ENCODE measurements around the gene TNFAIP8.

TNFAIP8 gene

DNA sequence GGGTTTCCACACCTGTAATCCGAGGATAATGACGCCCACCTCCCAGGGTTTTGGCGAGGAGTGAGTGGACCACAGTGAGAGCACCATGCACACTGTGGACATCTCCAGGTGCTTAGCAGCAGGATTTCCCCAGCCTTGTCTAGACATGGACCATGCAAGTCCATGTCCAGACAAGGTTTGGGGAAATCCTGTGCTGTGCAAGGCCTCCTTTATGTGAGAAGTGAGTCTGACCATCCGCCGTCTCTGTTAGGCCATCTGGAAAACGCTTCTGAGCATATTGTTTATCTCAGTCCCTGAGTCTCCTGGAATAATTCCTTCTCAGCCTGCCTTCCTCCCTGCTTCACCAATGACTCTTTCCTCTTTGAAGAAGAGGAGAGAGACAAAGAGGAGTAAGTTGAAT, 26.2 kb upstream of the TNFAIP8 start:
- DNase-seq: no peak

DNA sequence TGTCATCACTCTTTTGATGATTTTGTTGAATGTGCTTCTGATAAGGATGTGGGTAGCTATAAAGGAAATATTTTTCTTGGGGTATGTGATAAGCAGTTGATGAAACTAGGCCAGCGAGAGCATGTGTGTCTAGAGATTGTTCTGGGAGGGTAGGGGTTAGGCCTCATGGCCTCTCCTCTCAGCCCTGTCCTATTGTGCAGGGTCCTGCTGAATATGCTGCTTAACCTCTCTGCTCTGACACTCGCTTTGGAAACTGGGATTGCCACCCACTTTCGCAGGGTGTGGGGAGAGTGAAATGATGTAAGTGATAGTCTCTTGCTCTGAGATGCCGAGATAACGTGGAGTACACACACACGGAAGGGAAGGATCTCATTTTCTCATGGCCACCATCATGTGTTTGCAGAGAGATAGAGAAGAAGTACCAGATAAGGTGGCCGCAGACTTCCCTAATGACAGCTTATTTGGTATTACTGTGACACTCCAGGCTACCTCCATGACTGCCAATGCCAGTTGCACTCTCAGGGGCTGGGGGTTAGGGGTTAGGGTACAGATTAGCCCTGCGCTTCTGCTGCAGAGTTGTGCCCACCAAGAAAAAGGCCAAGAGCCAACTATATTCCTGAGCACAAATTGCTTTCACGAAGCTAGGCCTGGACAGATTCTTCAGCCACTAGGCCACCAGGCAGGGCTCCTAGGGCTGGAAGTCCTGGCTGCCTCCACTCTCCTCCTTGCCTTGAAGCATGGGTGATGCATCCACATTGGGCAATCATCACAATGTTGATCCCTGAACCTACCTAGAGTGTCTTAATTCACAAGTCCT, 25.2 kb upstream of the TNFAIP8 start:
- DNase-seq: no peak

DNA sequence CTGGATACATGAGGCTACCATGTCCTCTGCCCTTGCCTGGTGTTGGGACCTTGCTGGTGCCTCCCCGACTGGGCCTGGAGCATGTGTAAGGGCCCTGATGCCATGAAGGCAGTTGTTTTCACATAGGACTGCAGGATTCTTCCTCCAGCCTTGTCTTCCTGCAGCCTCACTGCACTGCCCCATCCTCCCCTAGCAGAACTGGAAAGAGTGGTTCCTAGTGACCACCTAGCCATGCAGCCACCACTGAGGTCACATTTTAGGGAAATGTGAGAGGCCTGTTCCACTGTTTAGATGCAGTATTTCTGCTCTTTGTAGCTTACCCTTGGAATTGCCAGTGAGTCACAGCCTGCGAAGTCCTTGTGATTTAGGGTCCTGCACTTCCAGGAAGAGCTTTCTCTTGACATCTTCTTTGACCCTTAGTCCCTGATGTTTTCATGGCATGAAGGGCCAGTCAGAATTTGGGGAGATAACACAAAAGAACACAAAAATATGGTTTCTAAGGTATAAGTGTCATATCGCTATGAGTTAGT, 24.2 kb upstream of the TNFAIP8 start:
- DNase-seq: no peak

DNA sequence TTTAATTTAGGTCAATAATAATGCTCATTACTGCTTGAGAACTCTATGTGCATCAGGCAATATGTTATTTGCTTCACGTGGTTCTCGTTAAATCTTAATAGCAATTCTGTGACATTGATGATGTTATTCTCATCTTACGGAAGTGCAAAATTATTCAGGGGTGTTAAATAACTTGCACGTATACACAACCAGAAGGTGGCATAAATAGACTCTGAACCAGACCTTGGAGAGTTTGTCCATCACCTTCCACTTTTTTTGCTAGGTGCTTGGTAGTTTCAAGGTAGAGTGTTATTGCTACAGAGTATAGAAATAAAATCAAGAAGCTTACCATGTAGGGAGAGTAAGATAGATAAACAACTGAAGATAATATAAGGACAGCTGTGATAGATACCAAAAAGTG, 23.6 kb upstream of the TNFAIP8 start:
- no peak for DNase-seq

DNA sequence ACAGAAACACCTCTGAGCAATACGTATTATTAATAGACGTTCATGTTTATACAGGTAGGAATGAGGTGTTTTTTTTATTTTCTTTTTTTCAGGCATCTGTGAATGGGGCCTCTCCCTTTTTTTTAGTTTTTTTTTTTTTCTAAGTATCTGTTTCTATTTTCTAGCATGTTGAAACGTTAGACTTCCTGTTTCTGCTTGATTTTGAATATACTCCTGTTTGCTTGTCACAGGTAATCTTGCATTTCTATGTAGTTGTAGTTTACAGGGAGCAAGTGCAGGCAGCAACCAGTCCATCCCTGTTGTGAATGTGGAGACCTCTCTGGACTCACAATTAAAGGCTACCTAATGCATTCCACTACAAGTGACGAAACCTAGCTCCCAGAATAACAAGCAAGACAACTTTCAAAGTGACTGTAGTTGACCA, 22.8 kb upstream of the TNFAIP8 start:
- no peak for DNase-seq

DNA sequence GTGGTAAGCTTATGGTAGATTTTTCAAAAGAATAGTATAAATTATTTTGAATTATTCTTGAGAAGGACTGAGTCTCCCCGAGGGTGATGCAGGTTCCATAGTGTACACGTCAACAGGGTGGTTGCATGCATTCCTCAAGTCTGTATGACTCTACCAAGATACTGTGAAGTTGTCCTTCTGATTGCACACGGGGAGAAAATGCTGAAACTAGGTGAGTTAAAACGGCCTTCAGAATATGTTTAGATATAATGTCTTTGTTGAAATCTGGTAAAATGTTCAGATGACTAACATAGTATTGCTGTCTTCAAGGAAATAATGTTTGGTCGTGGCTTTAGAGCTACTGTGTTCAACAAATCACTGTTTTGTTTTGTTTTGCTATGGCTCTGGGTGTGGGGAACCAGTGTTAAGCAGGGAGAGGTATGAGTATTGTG, 22.4 kb upstream of the TNFAIP8 start:
- DNase-seq: no peak

DNA sequence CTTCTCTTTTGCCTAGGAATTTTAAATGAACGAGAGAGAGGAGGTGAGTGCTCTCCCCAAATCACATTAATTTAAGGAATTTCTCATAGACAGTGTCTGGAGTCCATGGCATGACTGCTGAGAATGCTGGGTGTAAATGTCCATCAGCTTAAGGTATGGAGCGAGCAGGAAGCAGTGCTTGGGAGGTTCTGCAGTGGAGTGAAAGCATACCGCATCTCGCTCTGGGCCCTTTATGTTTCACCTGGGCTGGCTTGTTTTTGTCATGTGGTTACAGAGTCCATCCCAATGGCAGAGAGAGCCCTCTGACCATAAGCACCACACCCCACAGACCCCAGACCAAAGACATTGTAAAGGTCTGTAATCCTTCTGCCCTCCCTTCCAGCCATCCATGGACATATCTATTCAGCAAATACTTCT, 20.6 kb upstream of the TNFAIP8 start:
- peak; percentile 48 for DNase-seq

DNA sequence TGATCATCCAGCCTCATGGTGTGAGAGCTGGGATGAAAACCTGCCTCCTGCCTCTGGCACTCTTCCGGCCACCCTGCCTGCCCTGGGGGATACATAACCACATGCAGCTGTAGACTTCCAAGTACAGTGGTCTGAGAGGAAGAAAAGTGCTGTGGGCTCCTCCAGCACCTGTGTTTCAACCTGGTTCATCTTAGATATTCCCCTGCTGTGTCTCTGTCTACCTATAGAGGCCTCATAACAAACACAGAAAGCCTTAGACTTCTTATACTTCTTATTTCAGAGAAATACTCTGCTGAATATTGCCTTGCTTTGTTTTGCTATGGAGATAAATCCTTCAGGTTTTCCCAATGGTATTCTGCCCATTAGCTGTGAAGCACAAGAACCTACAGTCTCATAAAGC, 19.6 kb upstream of the TNFAIP8 start:
- no peak for DNase-seq

DNA sequence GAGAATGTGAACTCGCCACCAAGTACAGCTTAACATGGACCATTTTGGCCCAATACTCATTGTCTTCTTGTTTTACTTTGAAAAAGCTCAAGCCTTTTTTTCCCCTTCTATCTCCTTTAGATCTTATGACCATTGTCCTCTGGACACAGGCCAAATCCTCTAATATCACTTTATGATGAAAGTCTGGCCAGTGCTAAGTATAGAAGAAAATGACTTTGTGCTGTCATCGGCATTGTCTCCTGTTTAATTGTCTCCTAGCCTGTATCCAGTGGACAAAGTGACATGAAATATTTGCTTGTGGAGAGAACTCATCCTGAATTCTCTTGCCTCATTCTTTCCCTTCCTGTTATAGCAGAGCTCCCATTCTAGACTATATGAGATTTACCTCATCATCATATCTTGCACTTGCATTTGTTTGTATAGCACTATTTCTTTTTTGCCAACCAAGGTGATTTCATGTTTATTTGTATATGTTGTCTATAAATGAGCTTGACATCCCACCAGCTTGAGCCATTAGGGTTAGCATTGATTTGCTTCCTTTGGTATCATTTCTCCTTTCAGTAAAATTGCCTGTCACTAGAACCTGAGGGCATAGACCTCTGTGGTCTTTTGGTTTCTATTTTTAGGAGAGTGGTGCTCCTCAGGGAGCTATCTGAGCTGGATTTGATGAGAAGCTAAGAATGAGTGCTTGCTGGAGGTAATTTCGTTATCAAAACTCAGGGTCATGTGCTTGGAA, 18.8 kb upstream of the TNFAIP8 start:
- no peak for DNase-seq

DNA sequence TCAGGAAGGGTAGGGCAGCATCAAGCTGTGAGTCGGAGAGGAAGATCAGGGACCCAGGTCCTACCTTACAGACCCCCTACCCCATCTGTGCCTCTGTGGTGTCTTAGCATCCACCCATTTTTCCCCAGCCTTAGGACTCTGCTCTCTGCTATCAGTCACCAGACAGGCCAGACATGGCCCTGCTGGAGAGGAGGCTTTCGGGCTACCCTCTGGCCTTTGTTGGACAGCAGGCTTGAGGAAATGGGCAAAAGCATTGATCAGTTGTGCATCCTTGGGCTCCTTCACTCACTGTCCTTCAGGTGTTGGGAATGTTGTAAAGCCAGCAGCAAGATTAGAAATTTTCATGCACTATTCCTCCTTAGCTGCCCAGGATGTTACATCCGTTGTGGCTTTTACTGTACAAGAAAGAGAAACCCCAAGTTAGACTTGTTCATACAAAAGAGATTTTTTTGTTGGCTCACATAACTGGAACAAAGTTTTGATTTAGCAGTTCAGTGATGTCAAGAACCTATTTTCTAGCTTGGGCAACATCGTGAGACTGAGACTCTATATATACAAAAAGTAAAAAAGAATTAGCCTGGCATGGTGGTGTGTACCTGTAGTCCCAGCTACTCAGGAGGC, 17.4 kb upstream of the TNFAIP8 start:
- DNase-seq: peak; percentile 43

DNA sequence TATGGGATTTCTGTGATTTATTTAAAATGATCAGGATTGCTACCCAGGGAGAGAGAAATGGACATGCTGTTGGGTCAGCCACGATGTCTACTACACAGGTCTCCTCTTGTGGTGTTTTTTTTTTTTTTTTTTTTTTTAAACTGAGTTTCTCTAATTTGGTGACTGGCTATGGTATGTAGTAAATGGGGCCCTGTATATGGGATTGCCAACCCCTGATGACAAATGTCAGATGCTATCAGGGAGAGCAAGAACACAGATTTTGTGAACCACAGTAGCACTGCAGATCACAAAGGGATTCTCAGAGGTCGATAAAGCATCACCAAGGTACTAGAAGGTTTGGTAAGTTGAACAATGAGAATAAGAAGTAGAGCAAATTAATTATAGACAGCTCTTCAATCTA, 16.5 kb upstream of the TNFAIP8 start:
- no peak for DNase-seq

DNA sequence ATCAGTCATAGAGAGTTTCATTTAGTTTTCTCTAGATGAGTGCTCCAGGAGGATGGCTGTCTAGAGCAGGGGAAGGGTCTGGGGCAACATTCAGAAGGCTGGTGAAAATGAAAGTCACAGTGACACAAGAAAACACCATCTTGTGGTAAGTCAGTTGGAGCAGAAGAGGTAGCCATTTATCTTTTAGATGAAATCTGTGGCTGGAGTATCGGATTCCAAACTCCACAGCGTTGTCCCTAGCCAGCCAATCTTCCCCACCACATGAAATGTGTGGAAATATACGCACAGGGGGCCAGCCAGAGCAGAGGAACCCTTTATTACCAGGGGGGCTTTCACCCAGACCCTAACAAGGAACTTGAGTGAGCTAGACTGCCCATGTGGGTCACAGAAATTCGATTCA, 15.9 kb upstream of the TNFAIP8 start:
- no peak for DNase-seq

DNA sequence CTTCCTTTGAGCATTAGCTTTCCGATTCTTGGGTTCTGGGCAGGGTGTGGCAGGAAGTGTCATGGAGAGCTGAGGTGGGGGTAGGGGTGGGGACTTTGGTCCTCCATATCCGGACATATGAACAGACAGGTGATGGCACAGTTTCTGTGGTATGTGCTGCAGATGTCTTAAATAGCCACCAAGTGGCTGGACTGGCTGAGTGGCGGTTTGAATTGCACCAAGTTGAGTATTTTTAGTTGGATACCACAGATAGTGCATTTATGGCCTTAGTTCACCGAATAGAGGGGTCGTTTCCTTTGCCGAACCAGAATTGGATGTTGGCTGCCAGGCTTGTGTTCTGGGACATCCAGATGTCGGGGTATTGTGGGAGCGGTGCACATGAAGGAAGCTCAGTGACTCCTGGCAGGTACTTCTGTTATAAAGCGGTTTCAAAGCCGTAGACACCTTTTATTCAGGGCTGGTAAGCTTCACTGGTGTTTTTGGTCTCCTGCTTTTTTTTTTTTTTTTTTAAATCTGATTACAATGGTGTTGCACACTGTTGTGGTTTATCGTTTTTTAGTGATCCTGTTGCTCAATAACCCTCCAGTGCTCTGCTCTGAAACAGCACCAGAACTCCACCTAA, 15.1 kb upstream of the TNFAIP8 start:
- peak; percentile 45 for DNase-seq

DNA sequence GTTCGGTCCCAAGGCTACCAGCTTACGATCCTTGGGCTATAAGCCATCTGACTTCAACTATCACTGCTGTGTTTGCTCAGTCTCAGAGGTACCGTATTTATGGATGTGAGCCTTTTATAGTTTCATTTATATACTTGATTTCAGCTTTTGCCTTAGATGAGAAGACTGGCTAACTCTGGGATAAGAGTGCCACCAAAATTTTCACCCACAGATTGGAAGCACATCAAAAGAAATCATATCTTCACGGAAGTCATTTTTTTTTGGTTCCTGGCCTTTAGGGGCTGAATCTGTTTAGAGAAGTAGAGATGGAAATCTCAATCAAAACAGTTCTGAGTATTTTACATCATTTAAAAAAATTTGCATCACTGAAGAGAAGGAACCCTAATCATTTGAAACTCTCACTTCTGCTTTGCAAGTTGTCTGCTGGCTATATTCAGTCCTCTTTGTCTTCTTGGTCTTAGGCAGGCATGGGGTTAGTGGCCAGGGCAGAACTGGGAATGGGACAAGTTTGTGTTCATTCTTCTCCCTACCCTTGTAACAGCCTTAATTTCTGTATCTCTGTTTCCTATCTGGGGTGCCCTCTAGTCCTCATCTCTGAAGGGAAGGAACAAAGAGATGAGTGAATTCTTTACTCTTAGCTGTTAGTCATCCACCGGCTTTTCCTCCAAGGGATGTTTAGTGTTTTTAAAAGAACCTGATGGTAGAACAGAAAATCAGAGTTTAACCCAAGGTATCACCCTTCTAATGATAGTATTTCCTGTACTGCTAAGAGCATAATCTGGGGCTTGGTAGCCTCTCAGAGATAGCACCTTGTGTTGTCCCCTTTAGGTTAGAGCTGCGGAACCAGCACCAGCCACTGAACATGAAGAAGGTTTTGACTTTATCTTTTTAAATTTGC, 14.1 kb upstream of the TNFAIP8 start:
- no peak for DNase-seq

DNA sequence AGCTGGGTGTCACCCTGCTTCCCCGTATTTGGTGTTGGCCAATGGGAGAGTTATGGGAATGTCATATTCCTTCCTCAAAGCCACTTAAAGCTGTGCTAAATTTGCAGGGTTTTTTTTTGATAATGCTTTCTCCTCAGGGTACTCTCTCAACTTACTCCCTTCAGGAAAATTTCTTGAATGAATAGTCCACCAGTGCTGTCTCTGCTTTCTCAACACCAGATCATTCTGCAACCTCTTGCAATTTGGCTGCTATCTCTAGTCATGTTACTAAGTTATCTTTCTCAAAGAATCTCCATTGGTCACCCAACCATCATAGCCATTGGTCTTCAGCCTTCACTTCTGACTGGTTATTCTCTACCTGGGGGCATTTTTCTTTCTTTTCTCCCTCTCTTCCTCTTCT, 13.4 kb upstream of the TNFAIP8 start:
- no peak for DNase-seq

DNA sequence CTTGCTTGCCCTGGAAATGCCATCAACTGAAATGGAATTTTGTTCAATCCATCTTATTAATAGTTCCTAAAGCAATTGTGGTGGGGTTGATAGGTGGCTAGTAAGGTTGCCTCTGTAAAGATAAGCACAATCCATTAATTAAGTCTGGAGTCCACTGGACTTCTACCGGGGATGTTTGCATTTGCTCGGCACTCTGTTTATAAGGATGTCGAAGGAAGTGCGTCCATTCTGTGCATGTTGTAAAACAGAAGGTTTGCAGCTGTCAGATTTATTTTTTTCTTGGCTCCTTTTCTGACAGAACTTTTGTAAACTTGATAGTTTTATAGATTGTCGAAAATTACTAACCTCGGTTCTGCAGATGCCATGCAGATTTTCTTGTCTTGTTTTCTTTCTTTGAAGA, 12.8 kb upstream of the TNFAIP8 start:
- no peak for DNase-seq

DNA sequence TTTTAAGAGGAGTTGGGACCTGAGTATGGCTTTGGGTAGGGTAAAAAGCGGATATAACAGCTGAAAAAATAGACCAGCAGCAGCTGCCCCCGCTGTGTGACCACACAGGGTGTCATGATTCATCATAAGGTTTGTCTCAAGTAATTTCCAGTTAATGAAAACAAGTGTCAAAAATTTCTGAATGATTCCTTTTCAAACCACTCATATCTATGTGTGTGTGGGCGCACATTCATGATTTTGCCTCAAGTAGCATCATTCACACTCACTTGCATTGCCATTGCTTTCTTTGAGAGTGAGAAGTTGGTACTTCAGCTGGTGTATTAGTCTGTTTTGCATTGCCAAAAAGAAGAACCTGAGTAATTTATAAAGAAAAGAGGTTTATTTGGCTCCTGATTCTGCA, 12.1 kb upstream of the TNFAIP8 start:
- no peak for DNase-seq

DNA sequence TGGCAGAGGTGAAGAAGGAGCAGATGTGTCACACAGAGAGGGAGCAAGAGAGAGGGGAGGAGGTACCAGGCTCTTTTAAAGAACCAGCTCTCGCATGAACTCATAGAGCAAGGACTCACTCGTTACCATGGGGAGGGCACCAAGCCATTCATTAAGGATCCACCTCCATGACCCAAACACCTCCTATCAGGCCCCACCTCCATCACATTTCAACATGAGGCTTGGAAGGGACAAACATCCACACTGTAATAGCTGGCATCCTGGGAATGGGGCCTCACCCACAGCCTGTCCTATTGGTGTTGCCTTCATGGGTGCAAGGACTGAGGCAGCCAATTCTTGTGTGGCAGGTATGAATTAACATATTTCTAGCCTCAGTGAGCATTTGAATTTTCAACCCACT, 11.6 kb upstream of the TNFAIP8 start:
- DNase-seq: no peak

DNA sequence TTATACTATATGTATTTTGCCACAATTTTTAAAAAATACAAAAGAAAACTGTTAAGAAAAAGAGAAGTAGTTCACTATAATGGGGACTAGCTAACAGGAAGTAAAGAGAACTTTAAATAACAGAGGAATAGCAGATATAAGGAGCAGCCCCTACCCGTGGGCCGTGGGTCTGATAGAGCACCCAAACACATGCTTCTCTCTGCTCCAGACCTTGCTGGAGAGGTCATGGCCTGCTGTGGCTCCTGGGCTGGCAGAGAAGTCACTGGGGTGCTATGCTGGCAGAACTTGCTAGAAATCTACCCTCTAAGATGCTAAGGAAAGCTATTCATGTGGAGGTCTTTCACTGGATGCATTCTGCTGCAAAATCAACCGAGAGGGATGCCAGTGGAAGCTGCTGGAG, 10.0 kb upstream of the TNFAIP8 start:
- no peak for DNase-seq

DNA sequence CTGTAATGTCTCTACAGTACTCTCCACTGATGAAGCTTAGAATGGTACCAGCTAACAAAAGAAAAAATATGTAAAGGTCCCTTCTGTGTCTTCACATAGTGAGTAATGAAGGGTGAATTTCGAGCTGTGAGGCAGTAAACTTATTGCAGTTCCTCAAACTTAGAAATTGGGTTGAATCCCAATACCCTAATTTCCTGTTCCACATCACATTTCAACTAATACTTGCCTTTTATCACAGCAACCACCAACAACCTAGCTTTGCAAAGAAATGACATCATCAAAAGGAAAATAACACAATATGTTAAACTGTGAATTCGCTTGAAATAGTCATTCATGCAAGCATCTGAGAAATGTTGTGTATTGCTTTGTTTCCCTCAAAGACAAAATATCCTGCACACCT, 9.4 kb upstream of the TNFAIP8 start:
- DNase-seq: no peak

DNA sequence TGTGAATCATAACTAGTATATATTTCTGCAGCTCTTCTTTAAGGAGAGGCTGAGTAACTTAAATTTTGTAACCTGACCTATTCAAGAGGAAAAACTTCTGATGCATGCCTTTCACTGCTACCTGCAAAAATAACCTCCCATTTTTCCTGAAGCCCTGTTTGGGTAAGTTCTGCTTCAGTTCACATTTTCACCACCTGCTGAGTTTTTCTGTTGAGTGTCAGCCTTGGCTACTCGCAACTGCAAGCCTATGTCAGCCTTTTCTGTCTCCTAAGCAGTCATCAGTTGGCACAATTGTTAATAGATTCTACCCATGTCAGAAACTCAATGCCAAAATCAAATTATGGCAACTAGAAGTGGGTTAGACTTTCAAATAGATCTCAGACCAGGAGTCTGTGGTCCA, 8.2 kb upstream of the TNFAIP8 start:
- no peak for DNase-seq

DNA sequence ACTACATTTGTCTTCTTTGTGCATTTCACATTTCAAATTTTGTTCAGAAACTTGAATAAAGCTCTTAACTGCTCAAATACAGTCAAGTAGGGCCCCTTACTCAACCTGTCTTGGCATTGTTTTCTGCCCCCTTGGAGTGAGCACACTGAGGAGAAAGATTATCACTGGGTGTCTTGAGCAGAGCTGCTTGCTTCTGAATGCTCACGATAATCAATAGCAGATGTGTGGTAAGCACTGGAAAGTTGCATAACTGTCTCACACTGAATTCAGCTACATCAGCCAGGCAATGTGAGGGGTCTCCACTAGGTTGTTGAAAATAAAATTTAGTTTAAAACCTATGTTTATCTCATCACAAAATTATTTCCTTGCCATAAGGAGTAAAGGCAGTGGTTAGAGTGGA, 7.8 kb upstream of the TNFAIP8 start:
- no peak for DNase-seq
